CD4-positive, alpha-beta T cell (primary cell): Measurements from ENCODE around the gene PPP1R1C. TPM values are rescaled to one million over a fixed set of nuclear protein-coding genes. Genes with fewer than 3 reads are reported as not detected.

ENCODE experiments used
- ATAC-seq: fragments of 200-7000 bp; cut with Tn5 transposase; one replicate; pipeline ENCODE4 v1.10.0; 2022; ENCODE audit warnings: mild to moderate bottlenecking; ENCODE audit not compliant: poor library complexity
- CTCF ChIA-PET: fragments of 350-600 bp; sonication (Branson Sonifier 250); formaldehyde crosslinking; loops from one replicate; lab custom pipeline; 2021; ENCODE audit warnings: antibody characterized with exemption, inconsistent platforms; lab: Charles Lee
- POLR2A ChIA-PET: fragments of 350-600 bp; sonication (Branson Sonifier 250); formaldehyde crosslinking; loops from one replicate; lab custom pipeline; 2021; ENCODE audit warnings: antibody characterized with exemption, inconsistent platforms; lab: Charles Lee
- DNase-seq, 14 experiments: peaks; one replicate each; pipeline ENCODE4 v3.0.0-alpha.2; 2013 to 2020; ENCODE audit warnings: mixed read lengths in 2 of 14
- H3K27ac ChIP-seq, 2 donors: one replicate each; pipeline versions ENCODE4 v1.5.1 to v1.7.0; 2013; ENCODE audit warnings: low read length in 2 of 2, low read depth in 1 of 2, mild to moderate bottlenecking in 1 of 2
- H3K27me3 ChIP-seq, 2 experiments: 1 replicate in 1 of 2; 2 replicates in 1 of 2; pipeline versions ENCODE4 v1.6.1 to v1.7.0; 2013; ENCODE audit warnings: low read length in 2 of 2, control low read depth in 1 of 2, mild to moderate bottlenecking in 1 of 2, moderate library complexity in 1 of 2; ENCODE audit not compliant: insufficient read depth in 2 of 2, control insufficient read depth in 1 of 2
- H3K36me3 ChIP-seq: one replicate; pipeline ENCODE4 v1.6.1; 2013; ENCODE audit warnings: low read length, control low read depth; ENCODE audit not compliant: insufficient read depth
- H3K4me1 ChIP-seq: one replicate; pipeline ENCODE4 v1.6.1; 2013; ENCODE audit warnings: low read length, control low read depth; ENCODE audit not compliant: insufficient read depth
- H3K4me3 ChIP-seq: one replicate; pipeline ENCODE4 v1.5.1; 2013; ENCODE audit warnings: mild to moderate bottlenecking, low read length, moderate library complexity
- H3K9me3 ChIP-seq, 2 experiments: 1 replicate in 1 of 2; 2 replicates in 1 of 2; pipeline versions ENCODE4 v1.6.1 to v1.7.0; 2013; ENCODE audit warnings: low read length in 2 of 2, mild to moderate bottlenecking in 2 of 2, control low read depth in 1 of 2, moderate library complexity in 1 of 2; ENCODE audit not compliant: control insufficient read depth in 1 of 2, insufficient read depth in 1 of 2
- H3K27ac Mint-ChIP-seq: one replicate; pipeline ENCODE4 v1.8.0; 2020; ENCODE audit warnings: mixed read lengths
- H3K27me3 Mint-ChIP-seq: one replicate; pipeline ENCODE4 v1.8.0; 2021; ENCODE audit warnings: mixed read lengths
- H3K36me3 Mint-ChIP-seq: one replicate; pipeline ENCODE4 v1.8.0; 2021; ENCODE audit warnings: low read depth, mixed read lengths
- H3K4me1 Mint-ChIP-seq: one replicate; pipeline ENCODE4 v1.8.0; 2021; ENCODE audit warnings: low read depth, mixed read lengths
- H3K4me3 Mint-ChIP-seq: one replicate; pipeline ENCODE4 v1.8.0; 2020; ENCODE audit warnings: mild to moderate bottlenecking, mixed read lengths
- H3K9me3 Mint-ChIP-seq: one replicate; pipeline ENCODE4 v1.8.0; 2020; ENCODE audit warnings: mixed read lengths
- intact Hi-C, 2 experiments: fragments of 100-400 bp; cut with DNase I in 1 of 2; cut with micrococcal nuclease in 1 of 2; formaldehyde crosslinking; loops; one replicate each; pipeline versions ENCODE4 v1.15.1 to v1.9.0; 2023 to 2025; cut with DNase I, micrococcal nuclease
- total RNA-seq, 174 experiments: library from RNA in 2 of 174; stranded (reverse) in 2 of 174; gene quantifications; one replicate each; pipeline ENCODE4 v1.2.3 and lab custom pipeline; 2021 to 2026
- TF ChIP-seq, protein P1 (sequence below): fragments of 200-600 bp; IDR thresholded peaks from one replicate; pipeline ENCODE4 v1.8.0; 2022; ENCODE audit warnings: antibody characterized with exemption, mild to moderate bottlenecking

PPP1R1C gene
- total RNA-seq, 2 experiments from 2014 or later: not detected

DNA sequence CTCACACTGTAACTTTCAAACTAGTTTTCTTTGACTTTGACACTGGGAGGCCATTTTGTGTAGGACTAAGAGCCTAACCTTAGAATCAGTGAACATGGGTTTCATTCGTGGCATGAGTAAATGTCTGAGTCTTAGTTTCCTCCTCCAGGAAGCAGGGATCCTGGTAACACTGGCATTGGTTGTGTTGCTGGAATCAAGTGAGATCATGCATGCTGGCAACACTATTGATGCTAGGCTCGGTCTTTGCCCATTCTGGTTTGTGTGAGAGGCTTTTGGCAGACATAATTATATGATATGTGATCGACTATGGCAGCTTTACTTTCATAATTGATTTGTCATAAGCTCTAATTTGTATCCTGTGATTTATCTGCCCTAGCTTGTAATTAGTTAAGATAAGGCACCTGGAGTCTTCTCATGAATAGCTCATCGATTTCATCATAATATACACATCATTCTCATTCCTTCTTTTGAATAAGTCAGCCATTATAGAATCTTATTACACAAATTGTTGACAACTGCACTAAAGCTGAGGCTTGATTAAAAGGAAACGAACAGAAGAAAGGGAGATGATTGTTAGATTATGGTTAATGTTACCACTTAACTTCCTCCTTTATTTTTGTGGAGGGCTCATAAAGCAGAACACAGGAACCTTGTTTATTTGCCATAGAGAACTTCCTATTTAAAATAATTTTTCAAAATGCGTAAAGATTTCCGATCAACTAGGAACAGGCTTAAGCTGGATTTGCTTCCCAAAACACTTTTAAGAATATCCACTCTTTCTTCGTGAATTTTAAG, 12.6 kb downstream of the PPP1R1C start:
- Histone ChIP-seq H3K4me1 (no peaks in the 10 kb centered on the region), H3K27me3 (no peaks in the 10 kb centered on the region), H3K27ac (no peak overlapping the region), H3K36me3 (no peaks in the 10 kb centered on the region), H3K4me3 (no peak overlapping the region), H3K9me3 (peaks cover 0 to 2% of the 10 kb centered on the region in 2 experiments)
- TF ChIP-seq, protein P1, sequence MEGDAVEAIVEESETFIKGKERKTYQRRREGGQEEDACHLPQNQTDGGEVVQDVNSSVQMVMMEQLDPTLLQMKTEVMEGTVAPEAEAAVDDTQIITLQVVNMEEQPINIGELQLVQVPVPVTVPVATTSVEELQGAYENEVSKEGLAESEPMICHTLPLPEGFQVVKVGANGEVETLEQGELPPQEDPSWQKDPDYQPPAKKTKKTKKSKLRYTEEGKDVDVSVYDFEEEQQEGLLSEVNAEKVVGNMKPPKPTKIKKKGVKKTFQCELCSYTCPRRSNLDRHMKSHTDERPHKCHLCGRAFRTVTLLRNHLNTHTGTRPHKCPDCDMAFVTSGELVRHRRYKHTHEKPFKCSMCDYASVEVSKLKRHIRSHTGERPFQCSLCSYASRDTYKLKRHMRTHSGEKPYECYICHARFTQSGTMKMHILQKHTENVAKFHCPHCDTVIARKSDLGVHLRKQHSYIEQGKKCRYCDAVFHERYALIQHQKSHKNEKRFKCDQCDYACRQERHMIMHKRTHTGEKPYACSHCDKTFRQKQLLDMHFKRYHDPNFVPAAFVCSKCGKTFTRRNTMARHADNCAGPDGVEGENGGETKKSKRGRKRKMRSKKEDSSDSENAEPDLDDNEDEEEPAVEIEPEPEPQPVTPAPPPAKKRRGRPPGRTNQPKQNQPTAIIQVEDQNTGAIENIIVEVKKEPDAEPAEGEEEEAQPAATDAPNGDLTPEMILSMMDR: no peak
- Mint-ChIP-seq H3K27ac (no peak overlapping the region), H3K9me3 (no peaks in the 10 kb centered on the region), H3K4me1 (no peaks in the 10 kb centered on the region), H3K4me3 (no peak overlapping the region), H3K27me3 (no peaks in the 10 kb centered on the region), H3K36me3 (no peaks in the 10 kb centered on the region)
- peak in 1 of 14 experiments; percentile 2 for DNase-seq
- intact Hi-C loops: no loop called here
- ChIA-PET POLR2A (no interaction called here), CTCF (no interaction called here)
- no peak for ATAC-seq

DNA sequence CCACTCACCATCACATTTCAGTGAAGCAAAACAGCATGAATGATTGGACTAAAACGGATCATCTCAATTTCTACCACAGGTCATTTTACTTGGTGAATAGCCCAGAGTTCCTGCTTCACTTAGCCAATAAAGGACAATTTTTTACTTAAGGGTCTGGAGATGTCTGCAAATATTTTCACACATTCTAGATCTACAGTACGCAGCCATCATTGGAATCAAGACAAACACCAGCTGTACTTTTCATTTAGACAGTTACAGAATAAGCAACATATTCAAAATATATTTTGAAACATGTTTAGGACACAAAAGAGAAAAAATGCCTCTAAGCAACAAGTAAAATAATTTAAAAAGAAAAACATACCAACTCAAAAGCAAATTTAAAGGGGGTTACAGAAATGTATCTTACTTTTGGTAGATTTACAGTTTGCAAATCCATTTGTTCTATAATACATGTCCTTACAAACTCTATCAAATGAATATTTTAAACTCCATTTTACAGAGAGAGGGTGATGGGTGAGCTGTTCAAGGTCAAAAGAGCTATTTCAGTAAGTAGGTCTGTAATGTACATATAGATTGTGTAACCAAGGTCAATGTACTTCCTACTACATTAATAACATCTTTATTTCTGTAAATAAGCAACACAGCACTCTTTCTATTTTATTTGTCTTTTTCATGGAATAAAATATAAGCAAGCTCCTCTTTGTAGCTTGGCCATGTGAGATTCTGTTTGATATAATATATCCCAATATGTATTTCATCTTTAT, 13.4 kb downstream of the PPP1R1C start:
- ChIA-PET POLR2A (no interaction called here), CTCF (interaction anchor here (1.1 kb wide), 1 partner anchor 37 kb away, joined by 3 read pairs; no protein-coding TSS in a partner anchor)
- intact Hi-C loops: no loop called here

DNA sequence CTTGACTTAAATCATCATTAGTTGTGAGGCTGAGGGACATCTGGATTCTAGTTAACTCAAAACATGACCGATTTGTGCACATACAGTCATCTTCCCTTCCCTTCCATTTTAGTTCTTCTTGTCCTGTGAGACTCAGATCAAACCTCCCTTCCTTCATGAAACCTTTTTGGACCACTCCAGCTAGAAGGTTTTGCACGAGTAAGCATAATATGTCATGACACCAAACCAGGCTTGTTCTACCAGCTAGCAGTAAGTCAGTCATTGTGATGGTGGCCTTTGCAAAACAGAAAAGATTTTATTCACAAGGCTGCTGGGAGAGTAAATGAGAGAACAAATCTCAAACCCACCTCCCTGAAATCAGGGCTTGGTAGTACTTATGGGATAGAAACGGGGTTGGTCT, 14.3 kb downstream of the PPP1R1C start:
- H3K27me3 ChIP-seq: no peaks in the 10 kb centered on the region
- H3K9me3 Mint-ChIP-seq: no peaks in the 10 kb centered on the region
- H3K27ac Mint-ChIP-seq: no peak overlapping the region
- no peak for DNase-seq
- no peak for ATAC-seq
- H3K27ac ChIP-seq: no peak overlapping the region
- peaks cover 0 to 2% of the 10 kb centered on the region in 2 experiments for H3K9me3 ChIP-seq
- no peaks in the 10 kb centered on the region for H3K4me1 Mint-ChIP-seq
- H3K27me3 Mint-ChIP-seq: no peaks in the 10 kb centered on the region
- CTCF ChIA-PET: interaction anchor here (1.1 kb wide), 1 partner anchor 38 kb away, joined by 3 read pairs; no protein-coding TSS in a partner anchor
- H3K36me3 Mint-ChIP-seq: no peaks in the 10 kb centered on the region
- TF ChIP-seq, protein P1: no peak
- H3K4me3 Mint-ChIP-seq: no peak overlapping the region
- POLR2A ChIA-PET: no interaction called here
- intact Hi-C loops: no loop called here
- H3K4me3 ChIP-seq: no peak overlapping the region
- H3K4me1 ChIP-seq: no peaks in the 10 kb centered on the region
- H3K36me3 ChIP-seq: no peaks in the 10 kb centered on the region

More for the DNA sequence above, 13.4 kb downstream of the PPP1R1C start:
- Mint-ChIP-seq H3K27ac (no peak overlapping the region), H3K4me1 (no peaks in the 10 kb centered on the region), H3K4me3 (no peak overlapping the region), H3K27me3 (no peaks in the 10 kb centered on the region), H3K36me3 (no peaks in the 10 kb centered on the region), H3K9me3 (no peaks in the 10 kb centered on the region)
- TF ChIP-seq, protein P1: no peak
- Histone ChIP-seq H3K4me1 (no peaks in the 10 kb centered on the region), H3K9me3 (peaks cover 0 to 2% of the 10 kb centered on the region in 2 experiments), H3K4me3 (no peak overlapping the region), H3K27me3 (no peaks in the 10 kb centered on the region), H3K36me3 (no peaks in the 10 kb centered on the region), H3K27ac (no peak overlapping the region)
- ATAC-seq (no peak), DNase-seq (no peak)
